Kidney capillary endothelial cell (primary cell): ENCODE data around the gene LAMTOR4.
"Not testable (repeated sequence)": the region's sequence is repeated elsewhere in the genome, so short reads cannot be mapped to it uniquely, and the experiment has no call there.

ENCODE experiments used
- DNase-seq: peaks from one replicate; pipeline ENCODE4 v3.0.0-alpha.2; 2018; ENCODE audit warnings: low spot score

Gene LAMTOR4

DNA sequence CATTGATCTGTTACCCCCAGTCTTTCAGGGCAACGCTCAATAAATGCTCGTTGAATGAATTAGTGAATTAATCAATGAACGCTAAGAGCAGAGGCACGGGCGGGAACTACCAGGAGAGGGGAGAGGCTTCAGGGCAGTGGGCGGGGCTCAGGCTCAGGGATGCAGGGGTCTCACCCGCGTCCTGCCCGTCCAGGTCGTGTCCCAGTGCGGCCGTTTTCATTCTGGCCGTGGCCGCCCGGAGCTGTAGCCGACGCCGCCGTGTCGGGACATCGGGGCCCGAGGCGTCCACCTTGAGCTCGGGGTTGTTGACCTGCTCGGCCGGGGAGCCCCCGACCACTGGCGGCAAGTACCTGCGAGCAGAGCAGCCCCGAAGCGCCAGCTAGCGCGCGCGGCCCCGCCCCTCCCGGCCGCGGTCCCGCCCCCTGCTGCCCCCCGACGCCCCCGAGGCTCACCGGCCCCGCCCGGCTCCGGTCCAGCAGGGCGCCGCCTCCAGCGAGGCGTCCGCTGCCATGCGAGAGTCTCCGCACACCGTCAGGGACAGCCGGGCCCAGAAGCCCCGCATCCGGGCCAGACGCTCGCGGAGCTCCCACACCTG is 22.5 kb downstream of the LAMTOR4 start:
- DNase-seq = no peak

DNA sequence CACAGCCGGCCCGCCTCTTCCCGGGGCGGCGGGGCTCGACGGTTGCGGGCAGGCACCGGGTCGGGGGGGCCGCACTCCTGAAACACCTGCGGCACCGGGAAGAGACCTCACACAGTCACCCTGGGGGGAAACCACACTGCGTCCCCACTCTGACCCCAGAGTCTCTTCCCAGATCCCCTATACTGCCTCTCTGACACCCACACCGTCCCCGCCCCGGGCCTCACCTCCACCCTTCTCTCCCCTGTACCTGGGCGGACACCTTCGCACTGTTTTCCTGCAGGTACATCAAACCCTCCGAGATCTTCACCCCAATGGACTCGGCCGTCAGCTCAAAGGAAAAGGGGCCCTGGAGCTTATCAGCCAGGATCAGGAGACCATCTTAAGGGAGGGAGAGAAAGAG is 23.1 kb downstream of the LAMTOR4 start:
- DNase-seq = no peak

DNA sequence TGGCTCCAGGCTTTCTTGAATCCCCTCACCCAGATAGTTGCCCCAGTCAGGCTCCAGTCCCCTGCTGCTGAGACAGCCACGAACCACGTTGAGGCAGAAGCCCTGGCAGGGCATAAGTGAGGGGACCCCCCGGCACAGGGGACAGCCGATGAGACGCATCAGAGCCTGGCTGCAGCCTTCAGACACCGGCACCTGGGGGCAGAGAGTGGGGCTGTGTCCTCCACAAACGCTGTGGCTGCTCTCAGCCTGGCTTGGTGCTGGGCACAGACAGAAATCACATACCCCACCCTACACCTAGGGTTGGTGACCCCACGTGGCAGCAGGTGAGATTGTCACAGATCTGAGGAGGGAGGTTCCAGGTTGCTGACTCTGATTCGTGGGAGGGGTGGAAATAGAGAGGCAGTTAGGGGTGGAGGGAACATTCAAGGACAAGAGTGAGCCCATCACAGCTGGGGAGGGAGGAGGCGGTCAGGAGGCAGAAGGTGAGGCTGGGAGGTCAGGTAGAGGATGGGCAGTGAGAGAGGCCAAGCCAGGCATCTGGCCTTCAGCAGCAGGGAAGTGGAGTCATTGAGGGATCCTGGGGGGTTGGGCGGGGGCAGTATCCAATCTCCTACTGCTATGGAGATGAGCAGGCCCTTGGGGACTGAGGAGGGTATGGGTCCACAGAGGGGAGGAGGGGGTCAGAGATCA is 25.2 kb downstream of the LAMTOR4 start:
- no peak for DNase-seq

DNA sequence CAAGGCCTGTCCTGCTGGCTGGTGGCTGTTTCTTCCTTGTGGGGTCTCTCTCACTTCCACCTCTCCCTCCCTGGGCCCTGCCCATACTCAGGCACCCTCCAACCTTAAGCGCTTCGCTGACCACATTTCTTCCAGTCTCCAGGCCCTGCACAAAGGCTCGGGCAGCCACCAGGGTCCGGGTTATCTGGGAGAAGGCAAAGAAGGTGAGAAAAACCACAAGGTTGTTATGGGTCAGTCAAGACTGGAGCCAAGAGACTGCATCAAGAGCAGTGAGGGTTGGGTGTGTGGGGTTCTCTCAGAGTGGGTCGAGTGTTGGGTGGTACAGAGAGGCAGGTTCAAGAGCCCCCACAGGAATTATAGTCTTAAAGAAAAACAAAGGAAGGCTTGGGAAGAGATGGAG is 25.9 kb downstream of the LAMTOR4 start:
- no peak for DNase-seq

DNA sequence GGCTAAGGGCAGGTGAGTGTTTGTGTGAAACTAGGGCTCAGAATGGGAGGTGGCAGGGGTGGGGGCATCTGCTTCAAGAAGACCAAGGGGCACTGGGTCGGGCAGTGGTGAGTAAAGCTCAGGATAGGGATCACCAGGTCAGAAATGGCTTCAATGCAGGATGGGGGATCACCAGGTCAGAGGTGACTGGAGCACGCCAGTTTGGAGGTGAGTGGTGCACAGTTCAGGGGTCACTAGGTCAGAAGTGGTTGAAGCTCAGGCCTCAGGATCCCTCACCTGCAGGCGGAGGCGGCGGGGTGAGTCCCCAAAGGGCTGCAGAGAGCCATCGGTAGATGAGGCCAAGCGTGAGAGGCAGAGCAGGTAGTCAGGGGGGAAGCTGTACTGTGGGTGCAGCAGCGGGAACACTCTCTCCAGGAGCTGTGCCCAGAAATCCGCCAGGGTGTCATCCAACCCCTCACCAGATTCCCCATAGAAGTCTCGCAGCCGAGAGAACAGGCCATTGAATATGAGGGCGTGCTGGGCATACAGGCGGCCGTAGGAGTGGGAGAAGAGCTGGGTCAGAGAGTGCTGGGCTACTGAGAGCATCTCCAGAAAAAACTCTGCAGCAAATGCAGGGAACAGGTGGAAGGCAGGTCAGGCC is 26.7 kb downstream of the LAMTOR4 start:
- no peak for DNase-seq

DNA sequence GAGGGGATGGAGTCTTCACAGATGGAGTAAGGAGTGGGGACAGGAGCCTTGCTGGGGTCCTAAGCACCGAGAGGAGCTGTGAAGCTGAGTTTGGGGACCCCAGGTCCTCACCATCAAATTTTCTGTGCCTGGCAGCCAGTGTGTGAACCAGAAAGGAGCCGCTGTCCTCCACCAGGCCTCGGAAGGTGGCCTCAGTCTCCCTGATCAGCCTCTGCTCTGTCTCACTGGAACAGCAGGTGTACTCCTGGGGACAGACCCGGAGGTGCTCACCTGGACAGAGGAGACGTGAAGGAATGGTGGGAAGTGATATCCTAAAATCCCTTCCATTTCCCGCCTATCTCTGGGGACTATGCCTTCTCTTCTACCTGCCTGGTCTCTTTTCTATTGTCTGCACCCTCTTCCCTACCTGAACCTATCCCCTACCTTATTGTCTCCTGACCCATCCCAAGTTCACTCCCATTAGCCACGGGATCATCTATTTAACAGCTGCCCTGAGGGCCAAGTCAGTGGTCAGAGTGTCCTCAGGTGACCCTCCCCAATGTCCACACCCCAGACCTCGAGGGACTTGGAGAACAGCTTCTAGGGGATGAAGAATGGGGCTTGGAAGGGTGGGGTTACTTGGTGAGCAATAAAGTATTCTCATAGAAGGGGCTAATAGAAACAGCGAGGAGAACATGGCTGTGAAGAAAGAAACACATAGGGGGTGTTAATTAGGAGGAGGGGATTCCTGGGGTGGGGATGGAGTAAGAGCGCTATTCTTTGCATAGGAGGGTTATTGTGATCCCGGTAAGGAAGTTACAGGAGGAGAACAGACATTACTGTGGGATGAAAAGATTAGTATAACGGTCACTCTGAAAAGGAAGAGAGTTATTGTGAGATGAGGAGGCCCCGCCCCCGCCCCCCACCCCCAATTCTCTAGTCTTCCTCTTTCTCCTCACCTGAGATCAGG is 27.7 kb downstream of the LAMTOR4 start:
- no peak for DNase-seq

DNA sequence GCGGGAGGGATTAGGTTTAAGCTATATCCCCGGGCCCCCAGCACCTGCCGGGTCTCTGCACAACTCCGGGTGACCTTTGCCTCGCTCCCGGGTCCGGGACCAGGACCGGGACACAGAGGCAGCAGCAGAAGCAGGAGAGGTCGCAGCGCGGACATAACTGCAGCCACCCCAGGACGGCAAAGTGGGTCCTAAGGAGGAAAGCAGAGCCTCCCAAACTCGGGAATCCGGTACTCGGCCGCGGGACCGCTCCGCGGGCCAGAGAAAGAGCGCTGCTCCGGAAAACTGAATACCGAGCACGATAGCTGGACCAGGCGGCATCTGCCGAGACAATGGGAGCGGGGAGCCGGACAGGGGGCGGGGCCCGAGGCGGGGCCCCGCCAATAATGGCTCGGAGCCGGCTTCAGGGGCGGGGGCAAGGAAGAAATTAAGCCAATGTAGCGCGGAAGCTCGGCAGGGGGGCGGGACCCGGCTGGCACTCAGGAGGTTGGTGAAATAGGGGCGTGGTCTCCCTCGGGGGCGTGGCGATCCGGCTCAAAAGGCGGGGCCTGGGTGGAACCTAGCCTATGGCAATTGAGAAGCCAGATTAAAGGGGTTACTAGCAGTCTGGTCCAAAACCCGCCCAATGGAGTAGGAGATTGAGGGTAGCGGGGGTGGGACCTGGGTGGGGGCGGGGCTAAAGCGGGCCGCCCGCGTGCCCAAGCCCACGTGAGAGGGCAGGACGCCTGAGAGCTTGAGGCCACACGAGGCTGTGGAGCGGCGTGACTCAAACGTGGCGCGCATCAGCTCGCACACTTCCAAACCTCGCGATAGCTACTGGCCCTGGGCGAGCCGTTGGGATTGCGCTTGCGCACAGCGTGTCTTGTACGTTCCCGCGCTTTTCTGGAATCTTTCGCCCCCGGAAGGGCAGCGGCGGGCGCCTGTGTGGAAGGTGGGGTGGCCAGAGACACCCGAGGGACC is 28.6 kb downstream of the LAMTOR4 start, which contains the start of the genes GPC2 and STAG3:
GPC2 (minus strand) TSS at position 337 of the 957 bp plus-strand sequence; CDS start at position 155, 182 bp downstream.
STAG3 (plus strand) TSS at position 874 of the 957 bp plus-strand sequence. CDS start 2,639 bp downstream, outside the sequence.
- peak; percentile 98 for DNase-seq

DNA sequence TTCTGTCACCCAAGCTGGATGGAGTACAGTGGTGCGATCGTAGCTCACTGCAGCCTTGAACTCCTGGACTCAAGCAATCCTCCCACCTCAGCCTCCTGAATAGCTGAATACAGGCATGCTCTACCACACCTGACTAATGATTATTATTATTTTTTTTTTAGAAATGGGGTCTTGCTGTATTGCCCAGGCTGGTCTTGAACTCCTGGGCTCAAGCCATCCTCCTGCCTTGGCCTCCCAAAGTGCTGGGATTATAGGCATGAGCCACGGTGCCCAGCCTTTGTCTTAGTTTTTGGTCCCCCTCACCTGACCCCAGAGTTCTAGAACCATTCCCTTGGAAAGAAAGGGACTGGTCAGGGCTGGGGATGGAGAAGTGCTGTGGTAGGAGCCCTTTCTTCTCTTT is 31.4 kb downstream of the LAMTOR4 start:
- DNase-seq = not testable (repeated sequence)

DNA sequence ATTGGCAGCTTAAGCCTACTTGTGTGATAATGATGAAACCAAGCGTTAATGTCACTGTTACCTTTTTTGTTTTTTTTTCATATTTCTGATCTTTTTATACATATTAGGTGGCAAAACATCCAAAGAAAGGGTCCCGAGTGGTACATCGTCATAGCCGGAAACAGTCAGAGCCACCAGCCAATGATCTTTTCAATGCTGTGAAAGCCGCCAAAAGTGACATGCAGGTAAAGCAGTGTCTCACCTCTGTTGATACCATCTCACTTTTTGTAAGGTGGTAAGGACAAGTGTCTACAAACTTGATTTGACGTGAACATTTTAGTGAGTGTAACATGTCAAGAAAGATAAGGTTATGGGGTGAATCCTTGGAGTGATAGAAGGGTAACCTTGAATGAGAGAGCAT is 33.9 kb downstream of the LAMTOR4 start:
- not testable (repeated sequence) for DNase-seq

DNA sequence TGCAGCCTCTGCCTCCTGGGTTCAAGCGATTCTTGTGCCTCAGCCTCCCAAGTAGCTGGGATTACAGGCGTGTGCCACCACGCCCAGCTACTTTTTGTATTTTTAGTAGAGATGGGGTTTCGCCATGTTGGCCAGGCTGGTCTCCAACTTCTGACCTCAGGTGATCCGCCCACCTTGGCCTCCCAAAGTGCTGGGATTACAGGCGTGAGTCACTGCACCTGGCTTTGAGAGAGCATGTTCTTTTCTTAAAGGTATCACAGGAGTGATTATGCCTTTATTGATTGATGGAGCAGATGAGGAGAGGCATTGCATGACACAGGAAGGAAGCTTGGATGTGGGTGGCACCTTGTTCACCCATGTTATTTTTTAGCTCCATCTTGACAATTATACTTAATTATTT is 34.4 kb downstream of the LAMTOR4 start:
- not testable (repeated sequence) for DNase-seq

DNA sequence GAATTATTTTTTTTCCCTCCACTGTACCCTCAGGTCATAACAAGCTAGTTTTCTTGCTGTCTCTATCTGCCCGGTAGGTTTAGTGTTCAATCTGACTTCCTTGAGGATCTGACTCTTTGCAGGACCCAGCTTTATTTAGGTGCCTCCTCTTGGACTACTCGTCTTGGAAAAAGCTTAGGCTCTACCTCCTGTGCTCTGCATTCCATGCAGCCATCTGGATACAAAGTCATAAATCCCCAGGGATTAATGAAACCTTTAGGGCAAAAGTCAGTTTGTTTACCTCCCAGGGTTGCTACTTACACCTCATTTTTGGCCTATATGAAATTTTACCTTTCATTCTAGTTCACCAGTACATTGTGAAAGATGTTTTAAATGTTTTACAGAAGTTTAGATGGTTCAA is 37.0 kb downstream of the LAMTOR4 start:
- DNase-seq = no peak

DNA sequence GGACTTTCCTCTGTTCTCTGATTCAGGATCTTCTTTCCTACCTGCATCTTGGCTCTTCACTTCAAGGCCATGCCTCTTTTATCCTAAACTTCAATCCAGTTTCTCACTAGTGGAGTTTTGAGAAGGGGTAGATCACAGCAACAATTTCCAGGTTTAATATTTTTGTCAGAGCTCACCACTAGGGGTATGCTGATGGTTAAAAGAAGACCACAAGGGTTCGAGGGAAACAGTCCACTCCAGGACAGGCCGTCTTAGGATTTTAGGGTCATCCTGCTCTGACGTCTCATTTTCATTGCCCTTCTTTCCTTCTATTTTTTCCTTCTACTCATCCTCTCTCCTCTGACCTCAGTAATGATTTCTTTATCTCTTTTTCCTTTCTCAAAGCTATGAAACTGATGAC is 40.3 kb downstream of the LAMTOR4 start:
- DNase-seq = no peak

DNA sequence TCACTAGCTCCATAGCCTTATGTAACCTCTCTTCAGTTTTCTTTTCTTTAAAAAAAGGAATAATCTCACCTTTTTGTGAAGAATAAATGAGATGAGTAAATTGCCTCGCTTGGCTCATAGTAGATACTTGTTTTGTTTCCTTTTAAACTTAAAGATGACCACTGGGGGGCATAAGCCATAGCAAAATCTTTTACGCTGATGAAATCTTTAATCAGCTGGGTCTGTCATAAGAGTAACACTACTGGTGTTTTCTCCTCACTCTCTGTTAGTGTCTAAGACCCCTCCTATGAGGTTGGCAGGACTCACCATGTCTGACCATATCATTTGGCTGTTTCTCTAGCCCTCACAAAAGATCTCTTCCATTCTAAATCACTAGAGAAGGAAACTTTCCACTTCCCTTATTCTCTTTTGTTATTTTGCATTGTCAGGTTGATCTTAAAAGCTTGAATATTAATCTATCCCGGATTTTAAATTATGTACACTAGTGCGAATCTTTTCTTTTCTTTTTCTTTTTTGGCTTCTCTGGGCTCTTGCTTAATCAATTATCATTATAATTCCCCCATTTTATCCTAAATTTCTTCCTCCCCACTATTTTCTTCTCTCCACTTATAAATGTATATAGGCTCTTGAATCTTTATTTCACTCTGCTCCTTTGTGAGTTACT is 41.5 kb downstream of the LAMTOR4 start:
- DNase-seq = peak; percentile 21

DNA sequence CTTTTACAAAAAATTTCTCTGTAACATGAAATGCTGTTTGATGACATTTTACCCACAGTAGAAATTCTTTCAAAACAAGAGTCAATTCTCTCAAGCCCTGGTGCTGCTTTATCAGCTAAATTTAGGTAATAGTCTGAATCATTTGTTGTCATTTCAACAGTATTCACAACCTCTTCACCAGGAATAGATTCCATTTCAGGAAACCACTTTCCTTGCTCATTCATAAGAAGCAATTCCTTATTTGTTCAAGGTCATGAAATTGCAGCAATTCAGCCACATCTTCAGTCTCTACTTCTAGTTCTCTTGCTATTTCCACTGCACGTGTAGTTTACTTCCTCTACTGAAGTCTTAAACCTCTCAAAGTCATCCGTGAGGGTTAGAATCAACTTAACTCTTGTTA is 43.1 kb downstream of the LAMTOR4 start:
- no peak for DNase-seq

DNA sequence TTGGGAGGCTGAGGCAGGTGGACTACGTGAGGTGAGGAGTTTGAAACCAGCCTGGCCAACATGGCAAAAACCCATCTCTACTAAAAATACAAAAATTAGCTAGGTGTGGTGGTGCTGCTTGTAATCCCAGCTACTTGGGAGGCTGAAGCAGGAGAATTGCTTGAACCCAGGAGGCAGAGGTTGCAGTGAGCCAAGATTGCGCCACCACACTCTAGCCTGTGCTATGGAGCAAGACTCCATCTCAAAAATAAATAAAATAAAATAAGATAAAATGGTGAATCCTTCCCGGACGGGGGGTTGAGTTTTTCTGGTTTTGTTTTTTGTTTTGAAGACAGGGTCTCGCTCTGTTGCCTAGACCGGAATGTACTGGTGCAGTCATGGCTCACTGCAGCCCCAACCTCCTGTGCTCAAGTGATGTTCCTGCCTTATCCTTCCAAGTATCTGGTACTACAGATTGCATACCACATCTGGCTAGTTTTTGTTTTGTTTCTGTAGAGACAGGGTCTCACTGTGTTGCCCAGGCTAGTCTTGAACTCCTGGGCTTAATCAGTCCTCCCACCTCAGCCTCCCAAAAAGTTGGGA is 43.7 kb downstream of the LAMTOR4 start:
- not testable (repeated sequence) for DNase-seq

DNA sequence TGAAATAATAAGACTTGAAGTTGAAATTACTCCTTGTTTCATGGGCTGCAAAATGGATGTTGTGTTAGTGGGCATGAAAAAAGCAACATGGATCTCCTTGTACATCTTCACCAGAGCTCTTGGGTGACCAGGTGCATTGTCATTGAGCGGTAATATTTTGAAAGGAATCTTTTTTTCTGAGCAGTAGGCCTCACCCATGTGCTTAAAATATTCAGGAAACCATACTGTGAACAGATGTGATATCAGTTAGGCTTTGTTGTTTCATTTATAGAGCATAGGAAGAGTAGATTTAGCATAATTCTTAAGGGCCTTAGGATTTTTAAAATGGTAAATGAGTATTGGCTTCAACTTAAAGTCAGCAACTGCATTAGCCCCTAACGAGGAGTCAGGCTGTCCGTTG is 44.3 kb downstream of the LAMTOR4 start:
- DNase-seq = no peak

DNA sequence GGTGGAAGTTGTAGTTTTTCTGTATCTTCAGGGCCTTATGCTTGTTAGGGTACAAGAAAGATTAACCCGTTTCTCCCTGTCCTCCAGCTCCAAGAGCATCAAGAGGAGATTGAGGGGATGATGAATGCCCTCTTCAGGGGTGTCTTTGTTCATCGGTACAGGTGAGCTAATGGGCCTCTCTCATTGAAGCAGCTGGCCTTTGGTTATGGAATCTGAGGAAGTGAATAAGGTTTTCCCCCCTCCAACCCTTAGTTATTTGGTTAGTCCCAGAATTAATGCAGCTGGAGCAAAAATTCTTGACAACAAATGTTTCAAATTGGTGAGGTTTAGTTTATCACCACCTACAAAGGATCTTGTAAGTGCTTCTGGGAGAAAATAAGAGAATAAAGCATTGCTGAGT is 46.5 kb downstream of the LAMTOR4 start:
- no peak for DNase-seq

DNA sequence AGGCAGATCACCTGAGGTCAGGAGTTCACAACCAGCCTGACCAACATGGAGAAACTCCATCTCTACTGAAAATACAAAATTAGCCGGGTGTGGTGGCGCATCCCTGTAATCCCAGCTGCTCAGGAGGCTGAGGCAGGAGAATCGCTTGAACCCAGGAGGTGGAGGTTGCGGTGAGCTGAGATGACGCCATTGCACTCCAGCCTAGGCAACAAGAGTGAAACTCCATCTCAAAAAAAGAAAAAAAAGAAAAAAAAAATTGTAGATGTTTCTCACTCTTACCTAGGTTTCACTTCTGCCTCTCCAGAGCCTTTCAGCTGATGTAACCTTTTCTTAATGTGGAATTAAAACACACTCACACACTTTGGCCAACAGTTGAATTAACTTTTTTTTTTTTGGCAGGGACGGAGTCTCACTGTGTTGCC is 47.2 kb downstream of the LAMTOR4 start:
- DNase-seq = not testable (repeated sequence)

DNA sequence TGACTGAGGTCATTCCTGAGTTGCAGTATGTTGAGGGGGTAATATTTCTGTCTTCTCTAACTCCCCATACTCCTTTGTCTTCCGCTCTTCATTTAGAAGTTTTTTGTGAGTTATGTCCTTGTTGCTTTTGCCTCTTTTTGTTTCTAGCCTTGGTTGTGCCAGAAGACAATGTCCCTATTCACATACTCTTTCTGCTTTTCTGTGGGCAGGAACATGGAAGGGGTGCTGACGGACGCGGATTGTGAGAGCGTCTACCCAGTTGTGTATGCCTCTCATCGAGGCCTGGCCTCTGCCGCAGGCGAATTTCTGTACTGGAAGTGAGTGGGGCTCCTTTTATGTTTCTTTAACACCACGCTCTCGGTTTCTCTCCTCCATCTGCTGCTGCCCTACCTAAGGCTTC is 49.5 kb downstream of the LAMTOR4 start:
- no peak for DNase-seq

DNA sequence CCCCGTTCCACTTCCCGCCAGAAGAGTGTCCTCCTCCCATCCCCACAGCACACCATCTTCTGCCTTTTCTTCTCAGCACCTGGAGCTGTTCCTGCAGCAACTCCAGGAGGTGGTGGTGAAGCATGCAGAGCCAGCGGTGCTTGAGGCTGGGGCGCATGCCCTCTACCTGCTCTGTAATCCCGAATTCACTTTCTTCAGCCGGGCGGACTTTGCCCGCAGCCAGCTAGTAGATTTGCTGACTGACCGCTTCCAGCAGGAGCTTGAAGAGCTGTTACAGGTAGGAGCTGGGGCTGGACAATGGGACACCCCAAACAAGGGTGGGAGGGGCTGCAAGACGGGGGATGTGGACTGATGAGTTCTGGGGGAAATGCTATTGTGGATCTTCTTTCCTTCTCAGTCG is 52.0 kb downstream of the LAMTOR4 start:
- no peak for DNase-seq
